NCI-H510A (cell line): Measurements from ENCODE around the gene BNC2.

ENCODE experiments used
- DNase-seq: peaks from one replicate; lab custom pipeline; 2025; lab: John Stamatoyannopoulos, UW

Gene BNC2

GRCh38 chr9:16755467-16756160 is 114.9 kb downstream of the BNC2 start:
- DNase-seq, result no peak

GRCh38 chr9:16754662-16755061 is 115.8 kb downstream of the BNC2 start:
- DNase-seq, result no peak

GRCh38 chr9:16753256-16753655 is 117.2 kb downstream of the BNC2 start:
- DNase-seq, result no peak

- DNase-seq, result no peak
Measured at GRCh38 chr9:16752601-16753000, 117.9 kb downstream of the BNC2 start.

GRCh38 chr9:16750553-16750952 is 119.9 kb downstream of the BNC2 start:
- no peak for DNase-seq

GRCh38 chr9:16745359-16745758 is 125.1 kb downstream of the BNC2 start:
- DNase-seq, result no peak

- DNase-seq, result no peak
Measured at GRCh38 chr9:16744394-16744793, 126.1 kb downstream of the BNC2 start.

GRCh38 chr9:16743375-16743774 is 127.1 kb downstream of the BNC2 start:
- DNase-seq, result no peak

- no peak for DNase-seq
Measured at GRCh38 chr9:16735001-16735400, 135.5 kb downstream of the BNC2 start.

- no peak for DNase-seq
Measured at GRCh38 chr9:16732546-16732945, 137.9 kb downstream of the BNC2 start.

- DNase-seq, result no peak
Measured at GRCh38 chr9:16730162-16730561, 140.3 kb downstream of the BNC2 start.

- no peak for DNase-seq
Measured at GRCh38 chr9:16729651-16730050, 140.8 kb downstream of the BNC2 start.

- no peak for DNase-seq
Measured at GRCh38 chr9:16728137-16728508, 142.3 kb downstream of the BNC2 start.

GRCh38 chr9:16727452-16728136 is 142.9 kb downstream of the BNC2 start:
- no peak for DNase-seq

- no peak for DNase-seq
Measured at GRCh38 chr9:16726718-16727451, 143.6 kb downstream of the BNC2 start.

GRCh38 chr9:16726029-16726428 is 144.4 kb downstream of the BNC2 start:
- DNase-seq, result no peak

- no peak for DNase-seq
Measured at GRCh38 chr9:16725066-16725465, 145.4 kb downstream of the BNC2 start.

- DNase-seq, result no peak
Measured at GRCh38 chr9:16721972-16722371, 148.5 kb downstream of the BNC2 start.

GRCh38 chr9:16720386-16720785 is 150.1 kb downstream of the BNC2 start:
- DNase-seq, result no peak

- no peak for DNase-seq
Measured at GRCh38 chr9:16719921-16720320, 150.5 kb downstream of the BNC2 start.

GRCh38 chr9:16718952-16719351 is 151.5 kb downstream of the BNC2 start:
- no peak for DNase-seq

GRCh38 chr9:16718296-16718695 is 152.2 kb downstream of the BNC2 start:
- DNase-seq, result no peak

- DNase-seq, result no peak
Measured at GRCh38 chr9:16716601-16717000, 153.9 kb downstream of the BNC2 start.
